GM18526 (cell line): ENCODE results near the gene ST8SIA5.

Experiments
- POLR2A ChIP-seq: IDR thresholded peaks from 3 replicates; pipeline ENCODE4 v1.6.1; 2011; ENCODE audit not compliant: insufficient read length; ENCODE audit errors: extremely low read depth

ST8SIA5 gene

GRCh38 chr18:46723856-46724415, 32.9 kb downstream of the ST8SIA5 start:
- no peak for TF ChIP-seq POLR2A

GRCh38 chr18:46722051-46722450, 34.8 kb downstream of the ST8SIA5 start:
- no peak for TF ChIP-seq POLR2A

GRCh38 chr18:46721331-46721730, 35.5 kb downstream of the ST8SIA5 start:
- no peak for TF ChIP-seq POLR2A

- TF ChIP-seq POLR2A, result no peak
Observed at GRCh38 chr18:46720521-46720920, 36.3 kb downstream of the ST8SIA5 start.

- TF ChIP-seq POLR2A, result no peak
Observed at GRCh38 chr18:46720092-46720491, 36.8 kb downstream of the ST8SIA5 start.

- TF ChIP-seq POLR2A, result no peak
Observed at GRCh38 chr18:46719388-46719787, 37.5 kb downstream of the ST8SIA5 start.

- no peak for TF ChIP-seq POLR2A
Observed at GRCh38 chr18:46718501-46719341, 38.1 kb downstream of the ST8SIA5 start.

- TF ChIP-seq POLR2A, result no peak
Observed at GRCh38 chr18:46716827-46717226, 40.0 kb downstream of the ST8SIA5 start.

- TF ChIP-seq POLR2A, result no peak
Observed at GRCh38 chr18:46716336-46716735, 40.5 kb downstream of the ST8SIA5 start.

- no peak for TF ChIP-seq POLR2A
Observed at GRCh38 chr18:46715062-46715461, 41.8 kb downstream of the ST8SIA5 start.

GRCh38 chr18:46712406-46712805, 44.4 kb downstream of the ST8SIA5 start:
- no peak for TF ChIP-seq POLR2A

- no peak for TF ChIP-seq POLR2A
Observed at GRCh38 chr18:46711444-46711863, 45.4 kb downstream of the ST8SIA5 start.

GRCh38 chr18:46706968-46707367, 49.9 kb downstream of the ST8SIA5 start:
- TF ChIP-seq POLR2A, result no peak

- no peak for TF ChIP-seq POLR2A
Observed at GRCh38 chr18:46705521-46705920, 51.3 kb downstream of the ST8SIA5 start.

GRCh38 chr18:46704816-46705215, 52.0 kb downstream of the ST8SIA5 start:
- no peak for TF ChIP-seq POLR2A

- no peak for TF ChIP-seq POLR2A
Observed at GRCh38 chr18:46704189-46704588, 52.7 kb downstream of the ST8SIA5 start.

GRCh38 chr18:46702471-46702870, 54.4 kb downstream of the ST8SIA5 start:
- TF ChIP-seq POLR2A, result no peak
